IMR-90 (cell line): Measurements from ENCODE around the gene SORBS1. TPM values are rescaled to one million over a fixed set of nuclear protein-coding genes. Genes with fewer than 3 reads are reported as not detected.

Experiments used
- ATAC-seq: fragments of 200-7000 bp; cut with Tn5 transposase; 2 replicates; pipeline ENCODE4 v1.9.1; 2020; ENCODE audit warnings: low read depth, mild to moderate bottlenecking, moderate library complexity
- BruUV-seq: library from RNA; stranded (reverse); fragments of 400-500 nt; replicated peaks from 2 replicates; lab custom pipeline; 2021; lab: Mats Ljungman, UMichigan
- CTCF ChIA-PET: fragments of 300-600 bp; formaldehyde crosslinking; extraction: SDS; loops from one replicate; lab custom pipeline; 2021; ENCODE audit warnings: antibody characterized with exemption; lab: Yijun Ruan, JAX
- POLR2A ChIA-PET: fragments of 300-600 bp; sonication (Branson Sonifier 250); formaldehyde crosslinking; loops from one replicate; lab custom pipeline; 2022; ENCODE audit warnings: antibody characterized with exemption; ENCODE audit not compliant: unreplicated experiment; lab: Charles Lee
- DNase-seq: peaks from one replicate; pipeline ENCODE4 v3.0.0; 2013
- H2AFZ ChIP-seq: replicated peaks from 2 replicates; pipeline ENCODE3; 2013; ENCODE audit warnings: low read length, mild to moderate bottlenecking; ENCODE audit not compliant: poor library complexity
- H2AK5ac ChIP-seq: 2 replicates; pipeline ENCODE4 v1.6.1; 2013; ENCODE audit warnings: low read depth, low read length, inconsistent platforms
- H2AK9ac ChIP-seq: replicated peaks from 2 replicates; pipeline ENCODE3; 2013; ENCODE audit warnings: mild to moderate bottlenecking, low read depth, low read length, moderate library complexity; ENCODE audit not compliant: poor library complexity
- H2BK120ac ChIP-seq: 2 replicates; pipeline ENCODE4 v1.6.1; 2013; ENCODE audit warnings: low read depth, low read length, inconsistent platforms
- H2BK15ac ChIP-seq: 3 replicates; pipeline ENCODE4 v1.6.1; 2013; ENCODE audit warnings: low read depth, low read length, inconsistent platforms
- H2BK20ac ChIP-seq: 2 replicates; pipeline ENCODE4 v1.6.1; 2013; ENCODE audit warnings: low read depth, mild to moderate bottlenecking, inconsistent platforms, low read length, moderate library complexity
- H2BK5ac ChIP-seq: 2 replicates; pipeline ENCODE4 v1.6.1; 2013; ENCODE audit warnings: mild to moderate bottlenecking, low read depth, low read length, inconsistent platforms; ENCODE audit not compliant: poor library complexity, severe bottlenecking
- H3K14ac ChIP-seq: replicated peaks from 2 replicates; pipeline ENCODE4 v1.6.1; 2013; ENCODE audit warnings: low read depth, low read length, inconsistent platforms
- H3K18ac ChIP-seq: 2 replicates; pipeline ENCODE4 v1.6.1; 2013; ENCODE audit warnings: low read depth, low read length, control low read depth
- H3K23ac ChIP-seq: 2 replicates; pipeline ENCODE4 v1.6.1; 2013; ENCODE audit warnings: low read depth, low read length, inconsistent platforms
- H3K27ac ChIP-seq: 2 replicates; pipeline ENCODE4 v1.5.1; 2013; ENCODE audit warnings: mild to moderate bottlenecking, control low read depth, low read length; ENCODE audit not compliant: insufficient read depth
- H3K27me3 ChIP-seq: 2 replicates; pipeline ENCODE4 v1.6.1; 2013; ENCODE audit warnings: low read length; ENCODE audit not compliant: control insufficient read depth, insufficient read depth
- H3K36me3 ChIP-seq: 2 replicates; pipeline ENCODE4 v1.6.1; 2013; ENCODE audit warnings: low read length, mixed read lengths; ENCODE audit not compliant: control insufficient read depth, insufficient read depth
- H3K4ac ChIP-seq: 2 replicates; pipeline ENCODE4 v1.6.1; 2013; ENCODE audit warnings: low read depth, low read length, inconsistent platforms
- H3K4me1 ChIP-seq: 2 replicates; pipeline ENCODE4 v1.6.1; 2013; ENCODE audit warnings: low read length, mixed read lengths; ENCODE audit not compliant: control insufficient read depth, insufficient read depth
- H3K4me2 ChIP-seq: 2 replicates; pipeline ENCODE4 v1.6.1; 2013; ENCODE audit warnings: low read depth, mild to moderate bottlenecking, control low read depth, low read length, moderate library complexity
- H3K4me3 ChIP-seq: 2 replicates; pipeline ENCODE4 v1.5.1; 2013; ENCODE audit warnings: low read depth, mild to moderate bottlenecking, control low read depth, low read length, moderate library complexity; ENCODE audit not compliant: insufficient read depth
- H3K56ac ChIP-seq: 2 replicates; pipeline ENCODE4 v1.6.1; 2013; ENCODE audit warnings: low read length, inconsistent platforms; ENCODE audit not compliant: insufficient read depth; ENCODE audit errors: extremely low read depth
- H3K79me1 ChIP-seq, 2 experiments: 2 replicates each; pipeline ENCODE4 v1.6.1; 2013; ENCODE audit warnings: low read length in 2 of 2, inconsistent platforms in 1 of 2, low read depth in 1 of 2
- H3K9ac ChIP-seq: 2 replicates; pipeline ENCODE4 v1.6.1; 2013; ENCODE audit warnings: low read depth, low read length, control low read depth
- H3K9me1 ChIP-seq: 2 replicates; pipeline ENCODE4 v1.6.1; 2013; ENCODE audit warnings: low read length, inconsistent platforms; ENCODE audit not compliant: insufficient read depth
- H3K9me3 ChIP-seq: 2 replicates; pipeline ENCODE4 v1.6.1; 2013; ENCODE audit warnings: low read length; ENCODE audit not compliant: control insufficient read depth, insufficient read depth
- H4K20me1 ChIP-seq: 2 replicates; pipeline ENCODE4 v1.6.1; 2013; ENCODE audit warnings: low read length, inconsistent platforms; ENCODE audit not compliant: insufficient read depth
- H4K5ac ChIP-seq: 2 replicates; pipeline ENCODE4 v1.6.1; 2013; ENCODE audit warnings: mild to moderate bottlenecking, low read depth, low read length, control low read depth
- H4K8ac ChIP-seq, 2 experiments: 2 replicates each; pipeline ENCODE4 v1.6.1; 2013; ENCODE audit warnings: low read depth in 2 of 2, low read length in 2 of 2, control low read depth in 1 of 2, inconsistent platforms in 1 of 2
- H4K91ac ChIP-seq: 2 replicates; pipeline ENCODE4 v1.6.1; 2013; ENCODE audit warnings: low read depth, low read length, inconsistent platforms; ENCODE audit not compliant: insufficient read depth
- BHLHE40 ChIP-seq: fragments of 150-350 bp; IDR thresholded peaks from 2 replicates; pipeline ENCODE4 v1.6.1; 2016; ENCODE audit warnings: mild to moderate bottlenecking, low read depth, low read length
- CEBPB ChIP-seq: IDR thresholded peaks from 2 replicates; pipeline ENCODE4 v1.6.1; 2012; ENCODE audit warnings: low read depth, low read length, improper control_type of control experiment
- MAFK ChIP-seq: IDR thresholded peaks from 2 replicates; pipeline ENCODE4 v1.6.1; 2012; ENCODE audit warnings: low read depth, low read length, improper control_type of control experiment
- RAD21 ChIP-seq: IDR thresholded peaks from 2 replicates; pipeline ENCODE4 v1.6.1; 2012; ENCODE audit warnings: low read length, improper control_type of control experiment
- WGBS, 2 experiments: methylation state at CpG; one replicate each; pipeline versions ENCODE4 v1.1.5 to v1.1.7; 2013; ENCODE audit warnings: missing lambda C conversion rate in 2 of 2; ENCODE audit not compliant: insufficient read length in 1 of 2; ENCODE audit errors: extremely low coverage in 2 of 2; 5-methylcytosine and 5-hydroxymethylcytosine counted together
- dilution Hi-C: fragments of 300-500 bp; cut with HindIII; formaldehyde crosslinking; loops from one replicate; pipeline ENCODE4 v1.14.3; 2018; ENCODE audit warnings: low sequenced_read_pairs; ENCODE audit not compliant: unreplicated experiment
- in situ Hi-C: fragments of 300-500 bp; cut with MboI; formaldehyde crosslinking; loops from 3 replicates; pipeline ENCODE4 v1.14.3; 2019; ENCODE audit warnings: low sequenced_read_pairs, inconsistent platforms, mixed read lengths
- intact Hi-C: fragments of 100-400 bp; cut with micrococcal nuclease; formaldehyde crosslinking; loops from 2 replicates; pipeline ENCODE4 v1.10.0; 2022
- polyA plus RNA-seq, 3 experiments: library from polyadenylated mRNA; depleted of rRNA; stranded (reverse); fragments of >200 nt; gene quantifications; 2 replicates each; pipeline ENCODE4 v1.2.3, GENCODE V29; 2012; ENCODE audit warnings: low replicate concordance in 1 of 3
- total RNA-seq: library from RNA; depleted of rRNA; stranded (reverse); fragments of >200 nt; gene quantifications from 2 replicates; pipeline ENCODE4 v1.2.3, GENCODE V29; 2012
- TF ChIP-seq, protein P1 (sequence below): fragments of 150-350 bp; IDR thresholded peaks from 2 replicates; pipeline ENCODE4 v1.6.1; 2017; ENCODE audit warnings: mild to moderate bottlenecking, antibody characterized with exemption, low read length, low read depth

SORBS1 gene
- total and polyA plus RNA-seq, 2 of the 4 experiments (the other 2 are of a cell fraction): 0.18 to 0.32 TPM

DNA sequence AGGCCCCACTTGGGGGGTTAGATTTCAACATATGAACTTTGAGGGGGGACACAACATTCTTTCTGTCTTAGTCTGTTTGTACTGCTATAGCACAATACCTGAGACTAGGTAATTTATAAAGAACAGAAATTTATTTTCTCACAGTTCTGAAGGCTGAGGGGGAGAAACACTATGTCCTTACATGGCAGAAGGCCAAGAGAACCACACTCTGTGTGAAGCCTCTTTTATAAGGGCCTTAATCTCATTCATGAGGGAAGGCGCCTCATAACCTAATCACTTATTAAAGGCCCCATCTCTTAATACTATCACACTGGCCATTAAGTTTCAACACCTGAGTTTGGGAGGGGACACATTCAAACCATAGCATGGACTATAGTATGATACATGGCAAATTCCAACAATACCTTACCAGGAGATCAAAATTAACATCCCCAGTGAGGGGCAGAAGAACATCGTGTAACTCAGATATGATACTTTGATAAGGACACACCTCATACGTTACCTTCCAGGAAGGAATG is 261.1 kb downstream of the SORBS1 start:
- H3K36me3 ChIP-seq: no peaks in the 10 kb centered on the region
- H3K4me1 ChIP-seq: peaks cover 10% of the 10 kb centered on the region
- no peaks in the 10 kb centered on the region for H3K9me3 ChIP-seq
- H3K4ac ChIP-seq: no peak overlapping the region
- H3K4me2 ChIP-seq: no peak overlapping the region
- in situ Hi-C loops: no loop called here
- no peak overlapping the region for H2BK5ac ChIP-seq
- BruUV-seq: no TSS peak
- no peak overlapping the region for H2BK15ac ChIP-seq
- DNase-seq: no peak
- intact Hi-C loops: no loop called here
- H2BK20ac ChIP-seq: no peak overlapping the region
- H3K27me3 ChIP-seq: no peaks in the 10 kb centered on the region
- ATAC-seq: no peak
- no peak overlapping the region for H3K18ac ChIP-seq
- H3K27ac ChIP-seq: no peak overlapping the region
- no peak overlapping the region for H3K14ac ChIP-seq
- TF ChIP-seq MAFK: no peak
- TF ChIP-seq CEBPB: no peak
- no peak for TF ChIP-seq RAD21
- TF ChIP-seq, protein P1, sequence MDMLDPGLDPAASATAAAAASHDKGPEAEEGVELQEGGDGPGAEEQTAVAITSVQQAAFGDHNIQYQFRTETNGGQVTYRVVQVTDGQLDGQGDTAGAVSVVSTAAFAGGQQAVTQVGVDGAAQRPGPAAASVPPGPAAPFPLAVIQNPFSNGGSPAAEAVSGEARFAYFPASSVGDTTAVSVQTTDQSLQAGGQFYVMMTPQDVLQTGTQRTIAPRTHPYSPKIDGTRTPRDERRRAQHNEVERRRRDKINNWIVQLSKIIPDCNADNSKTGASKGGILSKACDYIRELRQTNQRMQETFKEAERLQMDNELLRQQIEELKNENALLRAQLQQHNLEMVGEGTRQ: no peak
- no peak for TF ChIP-seq BHLHE40
- no peaks in the 10 kb centered on the region for H3K79me1 ChIP-seq
- H4K8ac ChIP-seq: no peak overlapping the region
- no peak overlapping the region for H2AK5ac ChIP-seq
- H3K9ac ChIP-seq: no peak overlapping the region
- H4K91ac ChIP-seq: no peak overlapping the region
- H2AK9ac ChIP-seq: no peak overlapping the region
- no peaks in the 10 kb centered on the region for H4K20me1 ChIP-seq
- H3K9me1 ChIP-seq: peaks cover 6% of the 10 kb centered on the region; the same call in 1 of the 2 replicates
- POLR2A ChIA-PET: no interaction called here
- H4K5ac ChIP-seq: no peak overlapping the region
- H3K56ac ChIP-seq: no peak overlapping the region
- H2AFZ ChIP-seq: no peak overlapping the region
- no peak overlapping the region for H2BK120ac ChIP-seq
- CTCF ChIA-PET: no interaction called here
- no peak overlapping the region for H3K23ac ChIP-seq
- no peak overlapping the region for H3K4me3 ChIP-seq
- dilution Hi-C loops: no loop called here
- no CpG with 5 or more reads among the region's 3 CpGs for WGBS, 2 experiments
